Transverse colon (tissue), 4 donors: ENCODE results near the gene SH3RF1. TPM values are rescaled to one million over a fixed set of nuclear protein-coding genes. Genes with fewer than 3 reads are reported as not detected.

Source experiments
- DNase-seq: peaks from one replicate; pipeline ENCODE4 v3.0.0-alpha.2; 2019
- H3K27ac ChIP-seq, 4 donors: fragments of 200-600 bp; sonication (generic); 2 replicates each; pipeline ENCODE4 v1.5.1; 2016 to 2018; ENCODE audit warnings: inconsistent platforms in 4 of 4
- H3K27me3 ChIP-seq: fragments of 200-600 bp; sonication (generic); 2 replicates; pipeline ENCODE4 v1.5.1; 2017; ENCODE audit warnings: inconsistent platforms
- H3K36me3 ChIP-seq, 4 donors: fragments of 200-600 bp; sonication (generic); 2 replicates each; pipeline ENCODE4 v1.5.1; 2017 to 2019; ENCODE audit warnings: inconsistent platforms in 4 of 4
- H3K4me1 ChIP-seq, 4 donors: fragments of 200-600 bp; sonication (generic); 2 replicates each; pipeline ENCODE4 v1.5.1; 2017 to 2020; ENCODE audit warnings: inconsistent platforms in 4 of 4
- H3K4me3 ChIP-seq, 4 donors: fragments of 200-600 bp; sonication (generic); 1 replicate in 1 of 4; 2 replicates in 3 of 4; pipeline versions ENCODE4 v1.5.1 to v1.6.1; 2017 to 2019; ENCODE audit warnings: inconsistent platforms in 4 of 4
- H3K9me3 ChIP-seq, 2 donors: fragments of 200-600 bp; sonication (generic); 2 replicates each; pipeline ENCODE4 v1.5.1; 2017 to 2019; ENCODE audit warnings: inconsistent platforms in 2 of 2
- CTCF ChIP-seq, 5 experiments: fragments of 200-600 bp in 3 of 5; fragments of 450-650 bp in 2 of 5; sonication (generic) in 3 of 5; IDR thresholded peaks; 1 replicate in 2 of 5; 2 replicates in 3 of 5; pipeline ENCODE4 v1.5.1; 2016 to 2017; ENCODE audit warnings: antibody characterized with exemption in 5 of 5, inconsistent platforms in 3 of 5, mild to moderate bottlenecking in 2 of 5, moderate library complexity in 1 of 5
- EP300 ChIP-seq: sonication (generic); formaldehyde crosslinking; IDR thresholded peaks from one replicate; pipeline ENCODE4 v1.6.1; 2017; ENCODE audit warnings: antibody characterized with exemption, low read depth
- POLR2A ChIP-seq: fragments of 450-650 bp; IDR thresholded peaks from one replicate; pipeline ENCODE4 v1.6.1; 2016; ENCODE audit warnings: antibody characterized with exemption, mild to moderate bottlenecking, moderate library complexity
- POLR2AphosphoS5 ChIP-seq, 3 donors: sonication (generic); formaldehyde crosslinking; IDR thresholded peaks; one replicate each; pipeline ENCODE4 v1.6.1; 2016; ENCODE audit warnings: antibody characterized with exemption in 3 of 3
- WGBS, 2 donors: methylation state at CpG; one replicate each; pipeline ENCODE4 v1.1.5; 2018; ENCODE audit warnings: low coverage in 1 of 2; 5-methylcytosine and 5-hydroxymethylcytosine counted together
- in situ Hi-C, 4 donors: fragments of 200-750 bp; cut with MboI; loops; one replicate each; pipeline versions ENCODE4 v1.15.0 to v1.15.1; 2017; ENCODE audit warnings: low sequenced_read_pairs in 3 of 4, low pct_ligation_motif_present in 1 of 4, low pct_unique_long_range_greater_than_20kb in 1 of 4
- intact Hi-C: fragments of 100-400 bp; cut with DNase I; formaldehyde crosslinking; loops from one replicate; pipeline ENCODE4 v1.15.1; 2023; ENCODE audit warnings: low total_unique reads
- total RNA-seq, 4 donors: library from RNA; depleted of rRNA; stranded (reverse); fragments of >200 nt; gene quantifications; one replicate each; pipeline ENCODE4 v1.1.0, GENCODE V29; 2016

The SH3RF1 gene
- total RNA-seq, 4 donors from 2014 or later = 49.0 to 63.4 (median 54.3) TPM

DNA sequence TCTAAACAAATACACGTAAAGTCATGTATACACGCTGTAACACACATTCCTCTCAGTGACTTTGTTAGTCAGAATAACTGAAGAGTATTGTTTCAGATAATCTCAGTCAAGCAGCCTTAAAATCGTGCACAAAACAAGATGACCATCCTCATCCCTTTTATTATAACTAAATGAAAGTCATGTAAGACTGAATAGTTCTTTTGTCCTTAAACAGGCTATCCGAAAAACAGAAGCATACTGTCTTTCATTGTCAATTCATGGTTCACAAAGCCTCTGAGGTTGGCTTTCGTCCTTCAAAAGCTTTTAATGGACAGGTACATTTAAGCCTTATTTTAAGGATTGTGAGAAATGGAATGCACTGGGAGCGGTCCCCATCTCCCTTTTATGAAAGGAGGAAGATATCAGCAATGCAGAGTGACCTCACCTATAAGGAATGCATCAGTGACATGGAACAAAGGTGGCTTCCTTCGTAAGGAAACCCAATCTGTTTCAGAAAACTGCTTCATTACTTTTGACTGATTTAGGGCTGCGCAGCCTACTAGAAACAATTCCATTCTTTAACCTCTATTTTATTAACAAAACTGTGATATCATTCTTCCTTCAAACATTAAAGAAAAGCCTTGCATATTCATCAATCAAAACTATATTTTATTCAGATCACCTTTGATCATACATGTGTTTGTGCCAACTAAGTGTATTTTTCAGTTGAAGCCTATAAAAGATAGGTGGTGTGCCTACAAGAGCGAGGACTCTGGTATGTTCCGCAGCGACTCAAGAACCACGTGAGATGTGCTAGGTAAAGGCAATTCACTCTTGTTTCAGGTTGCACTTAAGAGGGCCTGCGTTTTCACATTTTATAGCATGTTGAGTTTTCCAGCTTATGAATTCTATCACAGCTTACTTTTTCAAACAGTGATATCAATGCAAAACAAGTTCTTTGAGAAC, 19.2 kb downstream of the SH3RF1 start:
- Histone ChIP-seq H3K27ac (peak overlapping the region; percentile 81 to 88 (median 85)), H3K36me3 (no peaks in the 10 kb centered on the region), H3K4me1 (peaks cover 36 to 85% (median 68%) of the 10 kb centered on the region in 4 donors), H3K9me3 (no peaks in the 10 kb centered on the region), H3K27me3 (no peaks in the 10 kb centered on the region), H3K4me3 (no peak overlapping the region)
- TF ChIP-seq POLR2A (no peak), POLR2AphosphoS5 (IDR thresholded peaks at IDR 0.05) (peak in 2 of 3 donors; percentile 11 to 17)
- peak; percentile 51 for DNase-seq
- intact Hi-C loops (no loop called here), in situ Hi-C loops (no loop called here)
- WGBS, 2 donors = 65 to 70% methylated on average over 8 to 13 of the region's 13 CpGs

DNA sequence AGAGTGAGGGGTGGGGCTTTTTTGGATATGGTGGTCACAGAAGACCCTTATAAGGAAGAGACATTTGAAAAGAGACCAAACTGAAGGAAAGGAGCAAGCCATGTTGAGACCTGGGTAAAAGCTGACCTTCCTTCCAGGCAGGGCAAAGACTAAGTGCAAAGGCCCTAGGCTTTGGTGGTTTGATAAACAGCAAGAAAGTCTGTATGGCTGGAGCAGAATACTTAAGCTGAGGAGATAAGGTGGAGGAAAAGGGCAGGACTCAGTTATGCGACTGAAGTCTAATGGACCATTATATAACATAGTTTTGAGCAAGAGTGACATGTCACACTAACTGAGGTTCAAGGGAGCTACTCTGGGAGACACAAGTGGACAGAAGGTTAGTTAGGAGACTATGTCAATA, 20.0 kb downstream of the SH3RF1 start:
- no peaks in the 10 kb centered on the region for H3K9me3 ChIP-seq
- intact Hi-C loops = no loop called here
- 67 to 76% methylated on average over 1 of the region's 1 CpG for WGBS, 2 donors
- DNase-seq = no peak
- H3K4me1 ChIP-seq = peaks cover 35 to 85% (median 64%) of the 10 kb centered on the region in 4 donors
- H3K36me3 ChIP-seq = no peaks in the 10 kb centered on the region
- H3K27ac ChIP-seq = peak overlapping the region; percentile 81 to 88 (median 85)
- peak in 1 of 3 donors; percentile 16 for TF ChIP-seq POLR2AphosphoS5 (IDR thresholded peaks at IDR 0.05)
- TF ChIP-seq CTCF (IDR thresholded peaks at IDR 0.05) = no peak
- TF ChIP-seq POLR2A = peak; percentile 24
- no peak overlapping the region for H3K4me3 ChIP-seq
- no peaks in the 10 kb centered on the region for H3K27me3 ChIP-seq
- in situ Hi-C loops = no loop called here

- TF ChIP-seq CTCF (IDR thresholded peaks at IDR 0.05) (no peak), EP300 (no peak), POLR2AphosphoS5 (IDR thresholded peaks at IDR 0.05) (no peak), POLR2A (no peak)
- Histone ChIP-seq H3K27ac (peak overlapping the region; percentile 81 to 88 (median 85)), H3K27me3 (no peaks in the 10 kb centered on the region), H3K4me1 (peaks cover 32 to 79% (median 59%) of the 10 kb centered on the region in 4 donors), H3K36me3 (no peaks in the 10 kb centered on the region), H3K9me3 (no peaks in the 10 kb centered on the region), H3K4me3 (peak overlapping the region in 2 of 4 donors; percentile 1 to 20)
- no peak for DNase-seq
- intact Hi-C loops (no loop called here), in situ Hi-C loops (no loop called here)
- WGBS, 2 donors = 33 to 42% methylated on average over 2 of the region's 2 CpGs
Observed at GRCh38 chr4:169249999-169250398, 20.8 kb downstream of the SH3RF1 start.

- intact Hi-C loops = no loop called here
- H3K36me3 ChIP-seq = no peaks in the 10 kb centered on the region
- no peaks in the 10 kb centered on the region for H3K9me3 ChIP-seq
- in situ Hi-C loops = no loop called here
- no peak for DNase-seq
- 16 to 49% methylated on average over 4 to 6 of the region's 6 CpGs for WGBS, 2 donors
- peaks cover 27 to 76% (median 54%) of the 10 kb centered on the region in 4 donors for H3K4me1 ChIP-seq
- no peaks in the 10 kb centered on the region for H3K27me3 ChIP-seq
- TF ChIP-seq EP300 (peak; percentile 84), POLR2A (peak; percentile 49), POLR2AphosphoS5 (IDR thresholded peaks at IDR 0.05) (peak; percentile 42 to 68 (median 67)), CTCF (IDR thresholded peaks at IDR 0.05) (no peak)
- H3K27ac ChIP-seq = peak overlapping the region; percentile 81 to 88 (median 85)
- H3K4me3 ChIP-seq = peak overlapping the region in 2 of 4 donors; percentile 1 to 20
Observed at GRCh38 chr4:169249214-169249973, 21.4 kb downstream of the SH3RF1 start.
